Fibroblast of skin of right biceps (primary cell): Measurements from ENCODE around the gene ZNF469.
"Not testable (repeated sequence)": the region's sequence is repeated elsewhere in the genome, so short reads cannot be mapped to it uniquely, and the experiment has no call there.

ENCODE experiments used
- DNase-seq: peaks from one replicate; pipeline ENCODE4 v3.0.0-alpha.2; 2013

Gene ZNF469

GRCh38 chr16:88393034-88393433, 10.3 kb downstream of the ZNF469 start:
- no peak for DNase-seq

- no peak for DNase-seq
Measured at GRCh38 chr16:88393571-88393970, 10.8 kb downstream of the ZNF469 start.

GRCh38 chr16:88394426-88394825, 11.7 kb downstream of the ZNF469 start:
- no peak for DNase-seq

GRCh38 chr16:88395669-88396584, 13.2 kb downstream of the ZNF469 start:
- DNase-seq: no peak

GRCh38 chr16:88398170-88398873, 15.6 kb downstream of the ZNF469 start:
- no peak for DNase-seq

GRCh38 chr16:88398874-88399178, 16.1 kb downstream of the ZNF469 start:
- no peak for DNase-seq

- DNase-seq: no peak
Measured at GRCh38 chr16:88400186-88400585, 17.4 kb downstream of the ZNF469 start.

GRCh38 chr16:88401604-88402246, 19.0 kb downstream of the ZNF469 start:
- no peak for DNase-seq

GRCh38 chr16:88402551-88403240, 19.9 kb downstream of the ZNF469 start:
- no peak for DNase-seq

- DNase-seq: no peak
Measured at GRCh38 chr16:88403794-88404581, 21.2 kb downstream of the ZNF469 start.

- DNase-seq: no peak
Measured at GRCh38 chr16:88404769-88405168, 22.0 kb downstream of the ZNF469 start.

- DNase-seq: peak; percentile 80
Measured at GRCh38 chr16:88405216-88406060, 22.7 kb downstream of the ZNF469 start.

GRCh38 chr16:88406096-88407041, 23.6 kb downstream of the ZNF469 start:
- DNase-seq: no peak

GRCh38 chr16:88407042-88407420, 24.3 kb downstream of the ZNF469 start:
- no peak for DNase-seq

GRCh38 chr16:88407807-88408206, 25.0 kb downstream of the ZNF469 start:
- no peak for DNase-seq

- no peak for DNase-seq
Measured at GRCh38 chr16:88408561-88409142, 25.9 kb downstream of the ZNF469 start.

- no peak for DNase-seq
Measured at GRCh38 chr16:88409296-88410065, 26.7 kb downstream of the ZNF469 start.

GRCh38 chr16:88410297-88410968, 27.7 kb downstream of the ZNF469 start:
- DNase-seq: not testable (repeated sequence)
